ENCODE results near the gene MMP23B. TPM values are rescaled to one million over a fixed set of nuclear protein-coding genes. Genes with fewer than 3 reads are reported as not detected.

MMP23B gene
- total RNA-seq, 1 experiment from 2014 or later: 4.9 TPM

DNA sequence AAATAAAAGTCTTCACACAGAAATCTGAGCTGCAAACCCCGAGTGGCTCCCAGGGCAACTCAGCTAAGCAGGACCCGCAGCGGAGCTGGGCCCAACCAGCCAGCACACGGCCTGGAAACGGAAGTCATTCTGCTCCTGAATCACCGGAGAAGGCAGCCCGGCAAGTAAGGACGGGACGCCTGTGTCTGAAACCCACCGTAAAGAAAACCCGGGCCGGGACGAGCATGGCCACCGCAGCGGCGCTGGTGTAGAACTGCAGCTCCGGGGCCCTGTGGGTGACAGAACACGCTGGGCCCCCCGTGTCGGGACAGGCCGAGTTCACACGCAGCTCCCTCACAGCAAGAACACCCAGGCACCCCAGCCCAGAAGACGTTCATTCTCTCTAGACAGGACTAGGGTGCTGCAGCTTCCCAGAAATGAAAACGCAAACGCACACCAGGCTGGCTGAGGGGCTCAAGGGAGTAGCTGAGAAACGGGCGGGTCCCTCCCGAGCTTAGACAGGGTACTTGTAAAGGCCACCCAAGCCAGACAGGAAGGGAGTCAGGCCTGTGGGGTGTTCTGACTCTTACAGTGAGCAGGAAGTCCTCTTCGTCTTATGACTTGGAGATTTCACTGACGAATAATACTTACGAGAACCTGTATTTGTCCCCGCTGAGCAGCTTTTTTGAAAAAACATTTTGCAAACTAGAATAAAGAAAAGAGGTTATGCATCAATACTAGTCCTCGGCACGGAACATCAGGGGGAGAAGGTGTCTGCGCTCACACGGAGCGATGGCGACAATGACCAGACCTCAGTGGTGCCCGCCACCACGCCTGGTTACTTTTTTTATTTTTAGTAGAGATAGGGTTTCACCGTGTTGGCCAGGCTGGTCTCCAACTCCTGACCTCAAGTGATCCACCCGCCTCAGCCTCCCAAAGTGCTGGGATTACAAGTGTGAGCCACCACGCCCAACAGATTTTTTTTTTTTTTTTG lies 37.8 kb downstream of the MMP23B start:
- TF ChIP-seq, protein P1, sequence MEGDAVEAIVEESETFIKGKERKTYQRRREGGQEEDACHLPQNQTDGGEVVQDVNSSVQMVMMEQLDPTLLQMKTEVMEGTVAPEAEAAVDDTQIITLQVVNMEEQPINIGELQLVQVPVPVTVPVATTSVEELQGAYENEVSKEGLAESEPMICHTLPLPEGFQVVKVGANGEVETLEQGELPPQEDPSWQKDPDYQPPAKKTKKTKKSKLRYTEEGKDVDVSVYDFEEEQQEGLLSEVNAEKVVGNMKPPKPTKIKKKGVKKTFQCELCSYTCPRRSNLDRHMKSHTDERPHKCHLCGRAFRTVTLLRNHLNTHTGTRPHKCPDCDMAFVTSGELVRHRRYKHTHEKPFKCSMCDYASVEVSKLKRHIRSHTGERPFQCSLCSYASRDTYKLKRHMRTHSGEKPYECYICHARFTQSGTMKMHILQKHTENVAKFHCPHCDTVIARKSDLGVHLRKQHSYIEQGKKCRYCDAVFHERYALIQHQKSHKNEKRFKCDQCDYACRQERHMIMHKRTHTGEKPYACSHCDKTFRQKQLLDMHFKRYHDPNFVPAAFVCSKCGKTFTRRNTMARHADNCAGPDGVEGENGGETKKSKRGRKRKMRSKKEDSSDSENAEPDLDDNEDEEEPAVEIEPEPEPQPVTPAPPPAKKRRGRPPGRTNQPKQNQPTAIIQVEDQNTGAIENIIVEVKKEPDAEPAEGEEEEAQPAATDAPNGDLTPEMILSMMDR (conservative IDR thresholded peaks at IDR 0.05): no peak
- TF ChIP-seq EZH2 (IDR thresholded peaks at IDR 0.05; ENCODE audit: low read depth): no peak
- intact Hi-C loops (cut with micrococcal nuclease; ENCODE audit: unreplicated experiment): no loop called here
- ChIA-PET POLR2A (ENCODE audit: unreplicated experiment) (no interaction called here), CTCF (no interaction called here)
- no peak overlapping the region for H3K4me2 ChIP-seq
- H3K27me3 ChIP-seq (ENCODE audit: insufficient read depth, low read depth): no peaks in the 10 kb centered on the region
- H3F3A ChIP-seq (ENCODE audit: insufficient read depth, low read depth): no peaks in the 10 kb centered on the region
- no peaks in the 10 kb centered on the region for H3K79me2 ChIP-seq (ENCODE audit: low read depth)
- no peak overlapping the region for H3K27ac ChIP-seq
- no peaks in the 10 kb centered on the region for H3K9me2 ChIP-seq (ENCODE audit: insufficient read depth)
- no peaks in the 10 kb centered on the region for H4K20me1 ChIP-seq (ENCODE audit: insufficient read depth)
- no peak overlapping the region for H2AFZ ChIP-seq
- no peak overlapping the region for H3K4me3 ChIP-seq
- H3K36me3 ChIP-seq (ENCODE audit: low read depth): peaks cover 13% of the 10 kb centered on the region
- H3K9me3 ChIP-seq (ENCODE audit: insufficient read depth, low read depth): no peaks in the 10 kb centered on the region
- H3K4me1 ChIP-seq (replicated peaks; ENCODE audit: insufficient read depth): no peaks in the 10 kb centered on the region
- no peak for DNase-seq
- BruUV-seq (replicated peaks): no TSS peak

DNA sequence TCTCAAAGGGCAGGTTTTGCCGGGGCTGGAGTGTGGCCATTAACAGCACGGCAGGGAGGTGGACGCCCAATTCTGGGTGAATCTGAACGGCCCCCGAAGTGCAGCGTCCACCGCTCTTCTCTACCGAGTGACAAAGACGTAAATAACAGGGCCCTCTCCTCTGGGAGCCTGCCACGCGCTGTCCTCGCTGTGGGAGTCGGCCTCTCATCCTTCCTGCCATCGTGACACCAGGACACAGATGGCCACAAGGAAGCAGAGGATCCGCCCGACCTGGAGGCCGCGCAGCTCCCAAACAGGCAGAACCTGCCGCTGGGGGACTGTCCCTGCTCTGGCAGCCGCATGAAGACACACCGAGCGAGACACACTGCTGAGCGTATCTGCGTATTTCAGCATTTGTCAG lies 38.9 kb downstream of the MMP23B start:
- Histone ChIP-seq H2AFZ (no peak overlapping the region), H3K27me3 (ENCODE audit: insufficient read depth, low read depth) (no peaks in the 10 kb centered on the region), H4K20me1 (ENCODE audit: insufficient read depth) (no peaks in the 10 kb centered on the region), H3K4me1 (replicated peaks; ENCODE audit: insufficient read depth) (no peaks in the 10 kb centered on the region), H3K79me2 (ENCODE audit: low read depth) (no peaks in the 10 kb centered on the region), H3K9me2 (ENCODE audit: insufficient read depth) (no peaks in the 10 kb centered on the region), H3K27ac (no peak overlapping the region), H3K4me3 (no peak overlapping the region), H3K4me2 (no peak overlapping the region), H3F3A (ENCODE audit: insufficient read depth, low read depth) (no peaks in the 10 kb centered on the region), H3K36me3 (ENCODE audit: low read depth) (peaks cover 8% of the 10 kb centered on the region), H3K9me3 (ENCODE audit: insufficient read depth, low read depth) (no peaks in the 10 kb centered on the region)
- DNase-seq: no peak
- no TSS peak for BruUV-seq (replicated peaks)
- ChIA-PET POLR2A (ENCODE audit: unreplicated experiment) (no interaction called here), CTCF (no interaction called here)
- intact Hi-C loops (cut with micrococcal nuclease; ENCODE audit: unreplicated experiment): no loop called here
- TF ChIP-seq EZH2 (IDR thresholded peaks at IDR 0.05; ENCODE audit: low read depth): no peak
- TF ChIP-seq, protein P1 (conservative IDR thresholded peaks at IDR 0.05): no peak

DNA sequence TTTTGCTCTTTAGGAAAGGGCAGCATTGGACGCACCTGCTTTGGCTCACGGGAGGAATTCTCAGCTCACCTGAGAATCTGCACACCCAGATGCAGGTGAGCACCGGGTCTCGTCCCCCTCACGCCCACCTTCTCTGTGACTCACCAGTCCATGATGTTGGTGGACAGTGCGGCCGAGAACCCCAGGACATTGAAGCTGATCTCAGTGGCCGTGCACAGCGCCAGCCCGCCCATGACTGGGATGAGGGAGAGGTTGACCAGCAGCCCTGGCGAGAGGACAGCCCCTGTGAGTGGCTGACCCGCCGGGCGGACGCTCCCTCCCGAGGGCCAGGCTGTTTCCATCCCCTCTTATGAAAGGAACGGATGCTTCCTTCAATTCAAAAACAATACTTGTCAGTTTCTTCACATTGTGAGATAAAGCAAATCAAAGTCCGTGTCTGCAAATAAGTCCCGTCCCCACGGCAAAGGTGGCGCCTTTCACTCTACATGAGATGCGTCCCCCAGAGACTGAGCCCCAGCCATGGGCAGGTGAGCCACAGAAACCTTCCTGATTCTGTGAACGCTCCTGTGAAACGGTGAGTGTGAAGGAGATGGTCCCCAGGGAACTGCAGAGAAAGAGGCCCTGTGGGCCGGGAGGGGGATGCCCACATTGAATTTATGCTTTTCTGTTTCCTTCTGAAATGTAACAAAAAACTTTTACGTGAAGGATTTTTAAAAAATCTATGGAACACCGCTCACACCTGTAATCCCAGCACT lies 39.6 kb downstream of the MMP23B start:
- Histone ChIP-seq H3K4me3 (no peak overlapping the region), H3F3A (ENCODE audit: insufficient read depth, low read depth) (no peaks in the 10 kb centered on the region), H3K79me2 (ENCODE audit: low read depth) (no peaks in the 10 kb centered on the region), H2AFZ (no peak overlapping the region), H4K20me1 (ENCODE audit: insufficient read depth) (no peaks in the 10 kb centered on the region), H3K4me1 (replicated peaks; ENCODE audit: insufficient read depth) (no peaks in the 10 kb centered on the region), H3K9me2 (ENCODE audit: insufficient read depth) (no peaks in the 10 kb centered on the region), H3K27me3 (ENCODE audit: insufficient read depth, low read depth) (no peaks in the 10 kb centered on the region), H3K27ac (no peak overlapping the region), H3K4me2 (no peak overlapping the region), H3K36me3 (ENCODE audit: low read depth) (0 out of 2 replicates have a peak, but pooled peaks cover under 1% of the 10 kb centered on the region), H3K9me3 (ENCODE audit: insufficient read depth, low read depth) (no peaks in the 10 kb centered on the region)
- no peak for DNase-seq
- ChIA-PET CTCF (no interaction called here), POLR2A (ENCODE audit: unreplicated experiment) (no interaction called here)
- TF ChIP-seq, protein P1 (conservative IDR thresholded peaks at IDR 0.05): no peak
- TF ChIP-seq EZH2 (IDR thresholded peaks at IDR 0.05; ENCODE audit: low read depth): no peak
- intact Hi-C loops (cut with micrococcal nuclease; ENCODE audit: unreplicated experiment): no loop called here
- no TSS peak for BruUV-seq (replicated peaks)

Measured in PC-9 (cell line).